A673 (cell line): ENCODE results near the gene AFG1L. TPM values are rescaled to one million over a fixed set of nuclear protein-coding genes. Genes with fewer than 3 reads are reported as not detected.

Experiments
- BruUV-seq: library from RNA; stranded (reverse); fragments of 400-500 nt; replicated peaks from 2 replicates; lab custom pipeline; 2021; lab: Mats Ljungman, UMichigan
- CTCF ChIA-PET: fragments of 300-600 bp; sonication (Branson Sonifier 250); formaldehyde crosslinking; loops from one replicate; lab custom pipeline; 2022; ENCODE audit warnings: antibody characterized with exemption; lab: Charles Lee
- POLR2A ChIA-PET: fragments of 300-600 bp; sonication (Branson Sonifier 250); formaldehyde crosslinking; loops from one replicate; lab custom pipeline; 2022; ENCODE audit warnings: antibody characterized with exemption; ENCODE audit not compliant: low non-redundant PET; lab: Charles Lee
- DNase-seq: peaks from one replicate; pipeline ENCODE4 v3.0.0-alpha.2; 2015; ENCODE audit warnings: low spot score
- H3K27ac ChIP-seq: fragments of 200-600 bp; sonication (generic); 2 replicates; pipeline ENCODE4 v1.5.1; 2016; ENCODE audit warnings: mixed run types, low read depth, mild to moderate bottlenecking, mixed read lengths, antibody characterized with exemption, low read length; ENCODE audit not compliant: poor library complexity, severe bottlenecking
- H3K27me3 ChIP-seq: fragments of 200-600 bp; sonication (generic); replicated peaks from 2 replicates; pipeline ENCODE4 v1.6.1; 2017; ENCODE audit warnings: mixed run types, low read depth, mild to moderate bottlenecking, mixed read lengths, antibody characterized with exemption, low read length; ENCODE audit not compliant: insufficient read depth, poor library complexity
- H3K36me3 ChIP-seq: fragments of 200-600 bp; sonication (generic); 2 replicates; pipeline ENCODE4 v1.6.1; 2016; ENCODE audit warnings: mixed run types, mild to moderate bottlenecking, mixed read lengths, antibody characterized with exemption, low read length; ENCODE audit not compliant: insufficient read depth, poor library complexity, severe bottlenecking
- H3K4me1 ChIP-seq: fragments of 200-600 bp; sonication (generic); 2 replicates; pipeline ENCODE4 v1.6.1; 2017; ENCODE audit warnings: mixed run types, mild to moderate bottlenecking, mixed read lengths, antibody characterized with exemption, low read length; ENCODE audit not compliant: insufficient read depth, poor library complexity, severe bottlenecking
- H3K4me3 ChIP-seq: fragments of 200-600 bp; sonication (generic); 2 replicates; pipeline ENCODE4 v1.5.1; 2016; ENCODE audit warnings: low read depth, mixed run types, mild to moderate bottlenecking, mixed read lengths, low read length; ENCODE audit not compliant: poor library complexity, severe bottlenecking
- H3K9me3 ChIP-seq: fragments of 200-600 bp; sonication (generic); 2 replicates; pipeline ENCODE4 v1.6.1; 2016; ENCODE audit warnings: mixed run types, low read depth, mild to moderate bottlenecking, mixed read lengths, antibody characterized with exemption, low read length; ENCODE audit not compliant: poor library complexity, severe bottlenecking
- EZH2 ChIP-seq: fragments of 200-600 bp; sonication (generic); IDR thresholded peaks from 2 replicates; pipeline ENCODE4 v1.6.1; 2017; ENCODE audit warnings: borderline replicate concordance, low read depth, mild to moderate bottlenecking, mixed read lengths, antibody characterized with exemption, low read length; ENCODE audit not compliant: poor library complexity, severe bottlenecking
- intact Hi-C: fragments of 100-400 bp; cut with micrococcal nuclease; formaldehyde crosslinking; loops from one replicate; pipeline ENCODE4 v1.10.0; 2022; ENCODE audit not compliant: unreplicated experiment
- total RNA-seq: library from RNA; stranded (reverse); gene quantifications from 2 replicates; pipeline ENCODE4 v1.2.3, GENCODE V29; 2021
- TF ChIP-seq, protein P1 (sequence below): fragments of 300-800, 200-600 bp; sonication (generic); conservative IDR thresholded peaks from 2 replicates; pipeline ENCODE4 v1.5.1; 2017; ENCODE audit warnings: low read depth, mild to moderate bottlenecking, antibody characterized with exemption, low read length, moderate library complexity, mixed read lengths

The AFG1L gene
- total RNA-seq, 1 experiment from 2014 or later = 7.5 TPM

DNA sequence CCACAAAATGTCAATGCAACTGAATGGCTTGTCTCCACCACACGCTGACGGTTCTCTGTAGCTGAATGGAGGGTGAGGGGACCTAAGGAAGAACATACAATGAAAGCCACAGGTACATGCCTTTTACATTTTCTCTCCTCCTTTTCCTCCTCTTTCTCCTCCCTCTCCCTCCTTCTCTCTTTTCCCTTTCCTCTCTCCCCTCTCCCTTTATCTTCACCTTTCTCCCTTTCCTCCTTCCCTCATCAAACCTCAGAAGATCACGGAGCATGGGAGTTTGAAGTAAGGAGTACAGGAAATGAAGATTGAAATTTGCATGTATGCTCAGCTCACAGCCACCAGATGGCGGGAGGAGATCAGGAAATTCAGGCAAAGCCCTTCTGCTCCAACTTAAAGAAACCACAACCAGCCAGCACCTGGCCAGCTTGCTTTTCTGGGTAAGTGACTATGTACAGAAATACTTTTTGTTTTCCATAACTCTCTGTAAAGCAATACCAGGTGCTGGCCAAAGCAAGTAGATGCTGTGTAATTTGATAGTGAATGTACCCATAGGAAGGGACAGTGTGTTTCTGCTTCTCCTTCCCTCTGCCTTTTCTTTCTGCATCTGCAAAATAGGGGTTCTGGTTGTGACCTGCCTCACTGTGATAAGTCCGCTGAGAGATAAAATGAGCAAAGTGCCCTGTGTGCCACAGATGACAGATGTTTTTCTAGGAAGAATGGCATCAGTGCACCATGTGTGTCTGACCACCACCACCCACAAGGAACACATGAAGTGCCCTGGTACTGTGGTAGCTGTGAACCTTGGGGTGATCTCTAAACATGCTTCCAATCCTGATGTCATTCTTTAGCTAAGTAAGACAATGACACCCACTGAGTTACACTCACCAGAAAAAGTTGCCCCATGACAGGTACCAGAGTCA, 247.2 kb downstream of the AFG1L start:
- CTCF ChIA-PET = interaction anchor here (0.6 to 3.9 kb wide), 11 partner anchors 238 to 841 kb away, joined by 3 to 41 read pairs (median 5); no protein-coding TSS in a partner anchor
- H3K4me1 ChIP-seq = no peaks in the 10 kb centered on the region
- DNase-seq = peak; percentile 81
- no TSS peak for BruUV-seq
- H3K4me3 ChIP-seq = no peak overlapping the region
- no peak for TF ChIP-seq EZH2
- TF ChIP-seq, protein P1, sequence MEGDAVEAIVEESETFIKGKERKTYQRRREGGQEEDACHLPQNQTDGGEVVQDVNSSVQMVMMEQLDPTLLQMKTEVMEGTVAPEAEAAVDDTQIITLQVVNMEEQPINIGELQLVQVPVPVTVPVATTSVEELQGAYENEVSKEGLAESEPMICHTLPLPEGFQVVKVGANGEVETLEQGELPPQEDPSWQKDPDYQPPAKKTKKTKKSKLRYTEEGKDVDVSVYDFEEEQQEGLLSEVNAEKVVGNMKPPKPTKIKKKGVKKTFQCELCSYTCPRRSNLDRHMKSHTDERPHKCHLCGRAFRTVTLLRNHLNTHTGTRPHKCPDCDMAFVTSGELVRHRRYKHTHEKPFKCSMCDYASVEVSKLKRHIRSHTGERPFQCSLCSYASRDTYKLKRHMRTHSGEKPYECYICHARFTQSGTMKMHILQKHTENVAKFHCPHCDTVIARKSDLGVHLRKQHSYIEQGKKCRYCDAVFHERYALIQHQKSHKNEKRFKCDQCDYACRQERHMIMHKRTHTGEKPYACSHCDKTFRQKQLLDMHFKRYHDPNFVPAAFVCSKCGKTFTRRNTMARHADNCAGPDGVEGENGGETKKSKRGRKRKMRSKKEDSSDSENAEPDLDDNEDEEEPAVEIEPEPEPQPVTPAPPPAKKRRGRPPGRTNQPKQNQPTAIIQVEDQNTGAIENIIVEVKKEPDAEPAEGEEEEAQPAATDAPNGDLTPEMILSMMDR = peak; percentile 89
- no peaks in the 10 kb centered on the region for H3K9me3 ChIP-seq
- H3K27ac ChIP-seq = no peak overlapping the region
- intact Hi-C loops = loop anchor here (1.0 to 10.0 kb wide), 5 partner anchors 241 to 843 kb away; partner anchors contain the start of gene CD164
- POLR2A ChIA-PET = interaction anchor here (0.7 kb wide), 1 partner anchor 8 kb away, joined by 5 read pairs; no protein-coding TSS in a partner anchor
- no peaks in the 10 kb centered on the region for H3K27me3 ChIP-seq
- H3K36me3 ChIP-seq = no peaks in the 10 kb centered on the region

DNA sequence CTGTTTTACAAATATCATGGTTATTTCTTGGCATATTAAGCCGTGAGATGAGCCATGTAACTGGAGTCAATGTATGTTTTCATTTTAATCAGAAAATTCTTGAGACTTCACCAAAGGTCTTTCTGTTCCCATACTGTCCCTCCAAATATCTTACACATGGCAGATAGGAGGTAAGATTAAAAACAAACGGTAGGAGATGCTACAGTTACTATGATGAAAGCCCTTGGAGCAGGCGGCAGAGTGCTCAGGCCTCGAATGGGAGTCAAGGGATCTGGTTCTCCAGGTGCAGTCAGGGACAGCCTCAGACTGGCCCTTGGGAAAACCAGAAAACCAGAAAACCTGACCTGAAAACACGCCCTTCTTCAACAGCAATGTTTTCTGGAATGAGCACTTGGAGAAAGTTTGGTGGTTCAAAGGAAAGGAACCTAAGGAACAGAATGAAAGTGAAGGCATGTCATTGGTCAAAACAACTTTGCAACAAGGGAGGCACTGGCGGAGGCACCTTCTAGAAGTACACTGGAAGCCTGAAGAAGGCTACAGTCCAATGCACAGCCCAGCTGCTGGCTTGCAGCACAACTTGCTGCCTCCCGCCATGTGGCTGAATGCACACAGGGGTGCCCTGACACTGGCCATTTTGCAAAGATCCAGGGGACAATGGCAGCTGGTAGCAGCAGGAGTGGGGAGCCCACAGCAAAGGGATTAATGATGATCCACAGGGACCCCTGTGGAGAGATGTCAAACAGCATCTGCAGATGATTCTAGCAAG, 248.5 kb downstream of the AFG1L start:
- intact Hi-C loops = loop anchor here (2.0 to 10.0 kb wide), 2 partner anchors 239 to 841 kb away; partner anchors contain the start of gene CD164
- BruUV-seq = no TSS peak
- CTCF ChIA-PET = interaction anchor here (0.7 to 3.9 kb wide), 3 partner anchors 236 to 350 kb away, joined by 7 to 41 read pairs (median 8); no protein-coding TSS in a partner anchor

DNA sequence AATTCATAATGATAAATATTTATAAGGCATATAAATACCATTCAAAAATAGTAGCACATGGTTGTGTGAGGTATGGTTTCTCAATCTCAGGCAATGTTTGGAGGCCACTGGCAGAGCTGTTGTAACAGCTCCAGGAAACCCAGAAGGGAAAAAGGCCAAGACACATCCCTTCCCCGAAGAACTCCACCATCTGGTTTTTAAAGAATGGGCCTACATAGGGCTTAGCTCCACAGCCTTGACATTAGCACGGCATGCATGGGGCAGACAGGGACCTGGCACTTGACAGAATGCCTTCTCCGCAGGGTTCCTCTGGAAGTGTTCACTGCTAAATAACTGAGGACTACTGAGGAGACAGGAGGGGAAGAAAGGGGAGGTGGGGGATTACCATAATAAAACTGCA, 249.8 kb downstream of the AFG1L start:
- BruUV-seq = no TSS peak
- Histone ChIP-seq H3K36me3 (no peaks in the 10 kb centered on the region), H3K27me3 (no peaks in the 10 kb centered on the region), H3K4me1 (no peaks in the 10 kb centered on the region), H3K4me3 (no peak overlapping the region), H3K9me3 (no peaks in the 10 kb centered on the region), H3K27ac (no peak overlapping the region)
- TF ChIP-seq, protein P1 = no peak
- no peak for TF ChIP-seq EZH2
- CTCF ChIA-PET = no interaction called here
- no peak for DNase-seq
- intact Hi-C loops = loop anchor here (10.0 kb wide), 1 partner anchor 840 kb away; the partner anchor contains the start of gene CD164
- POLR2A ChIA-PET = no interaction called here

More for the DNA sequence above, 248.5 kb downstream of the AFG1L start:
- no peaks in the 10 kb centered on the region for H3K4me1 ChIP-seq
- no peaks in the 10 kb centered on the region for H3K9me3 ChIP-seq
- POLR2A ChIA-PET = no interaction called here
- H3K4me3 ChIP-seq = no peak overlapping the region
- H3K36me3 ChIP-seq = no peaks in the 10 kb centered on the region
- DNase-seq = no peak
- H3K27me3 ChIP-seq = no peaks in the 10 kb centered on the region
- no peak overlapping the region for H3K27ac ChIP-seq
- no peak for TF ChIP-seq EZH2
- TF ChIP-seq, protein P1 = no peak
